HG02759 (cell line): ENCODE results near the gene HOXA11.

Experiments
- ATAC-seq: cut with Tn5 transposase; IDR thresholded peaks from one replicate; pipeline ENCODE4 v1.9.1; 2021; ENCODE audit warnings: mild to moderate bottlenecking, moderate library complexity; ENCODE audit not compliant: unreplicated experiment

Gene HOXA11

DNA sequence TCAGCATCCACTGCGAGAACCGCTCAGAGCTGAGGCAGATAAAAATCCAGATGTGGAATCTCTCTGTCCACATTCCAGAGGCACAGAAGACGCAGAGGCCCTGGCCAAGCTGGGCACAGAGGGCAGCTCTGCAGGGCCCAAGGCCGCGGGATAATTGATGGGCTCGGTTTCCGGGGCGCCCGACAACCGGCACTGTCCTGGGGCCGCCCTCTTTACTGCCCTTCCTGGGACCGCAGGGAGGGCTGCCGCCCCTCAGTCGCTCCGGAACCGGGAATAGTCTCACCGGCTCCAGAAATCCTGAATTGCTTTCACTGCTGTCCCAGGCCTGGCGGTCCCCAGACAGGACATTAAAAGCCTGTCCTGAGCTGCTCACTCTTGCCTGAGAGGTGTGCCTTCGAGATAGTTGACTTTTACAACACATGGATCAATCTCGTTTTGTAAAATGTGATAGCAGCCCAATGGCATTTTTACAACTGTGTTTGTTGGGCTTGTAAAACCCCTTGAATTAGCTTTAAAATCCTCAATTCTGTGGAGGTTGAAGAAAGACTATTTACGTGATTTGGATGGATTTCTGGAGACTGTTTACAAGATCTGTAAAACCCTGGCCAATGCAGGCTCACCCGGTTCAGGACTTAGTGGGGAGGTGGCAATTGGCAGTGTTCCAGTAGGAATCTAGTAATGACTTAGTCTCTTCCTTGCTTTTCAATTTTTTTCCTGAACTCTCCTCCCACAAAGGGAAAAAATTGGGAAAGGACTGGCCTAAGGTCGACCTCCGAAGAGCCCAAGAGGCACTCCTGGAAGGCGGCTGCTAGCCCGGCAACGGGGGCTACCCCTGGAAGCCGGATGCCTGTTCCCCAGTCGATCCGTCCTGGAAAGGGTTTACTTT lies 36.0 kb downstream of the HOXA11 start:
- no peak for ATAC-seq

DNA sequence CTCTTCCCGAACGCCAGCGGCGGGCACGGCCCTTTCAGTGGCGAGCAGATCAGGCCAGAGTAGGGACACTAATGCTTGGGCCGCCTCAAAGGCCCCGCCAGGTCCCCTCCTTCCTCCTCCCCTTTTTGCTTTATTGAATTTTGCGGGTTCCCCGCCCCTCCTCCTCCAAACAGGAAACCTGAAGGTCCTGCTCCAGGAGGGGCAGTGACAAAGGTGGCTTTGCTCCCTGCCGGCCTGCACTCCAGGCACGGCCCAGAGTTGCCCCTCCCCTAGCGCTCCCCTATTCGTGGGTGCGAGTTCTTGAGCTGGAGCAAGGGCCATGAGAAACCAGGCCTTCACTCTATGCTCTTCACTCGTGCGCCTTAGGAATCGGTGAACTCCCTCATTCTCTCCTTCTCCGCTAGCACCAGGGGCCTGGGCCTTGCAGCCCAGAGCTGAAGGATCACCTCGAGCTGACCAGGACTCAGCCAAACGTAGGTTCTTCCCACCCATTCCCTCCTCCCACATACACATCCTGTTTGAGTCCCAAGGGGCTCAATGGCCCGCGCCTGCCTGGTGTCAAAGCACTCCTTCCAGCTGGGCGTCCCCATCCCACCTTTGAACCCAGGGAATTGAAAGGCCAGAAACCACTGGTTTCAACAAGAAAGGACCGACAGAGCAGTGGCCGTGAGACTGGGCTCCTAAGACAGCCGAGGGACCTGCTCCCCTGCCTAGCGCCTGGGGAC lies 36.8 kb downstream of the HOXA11 start:
- ATAC-seq, result no peak

DNA sequence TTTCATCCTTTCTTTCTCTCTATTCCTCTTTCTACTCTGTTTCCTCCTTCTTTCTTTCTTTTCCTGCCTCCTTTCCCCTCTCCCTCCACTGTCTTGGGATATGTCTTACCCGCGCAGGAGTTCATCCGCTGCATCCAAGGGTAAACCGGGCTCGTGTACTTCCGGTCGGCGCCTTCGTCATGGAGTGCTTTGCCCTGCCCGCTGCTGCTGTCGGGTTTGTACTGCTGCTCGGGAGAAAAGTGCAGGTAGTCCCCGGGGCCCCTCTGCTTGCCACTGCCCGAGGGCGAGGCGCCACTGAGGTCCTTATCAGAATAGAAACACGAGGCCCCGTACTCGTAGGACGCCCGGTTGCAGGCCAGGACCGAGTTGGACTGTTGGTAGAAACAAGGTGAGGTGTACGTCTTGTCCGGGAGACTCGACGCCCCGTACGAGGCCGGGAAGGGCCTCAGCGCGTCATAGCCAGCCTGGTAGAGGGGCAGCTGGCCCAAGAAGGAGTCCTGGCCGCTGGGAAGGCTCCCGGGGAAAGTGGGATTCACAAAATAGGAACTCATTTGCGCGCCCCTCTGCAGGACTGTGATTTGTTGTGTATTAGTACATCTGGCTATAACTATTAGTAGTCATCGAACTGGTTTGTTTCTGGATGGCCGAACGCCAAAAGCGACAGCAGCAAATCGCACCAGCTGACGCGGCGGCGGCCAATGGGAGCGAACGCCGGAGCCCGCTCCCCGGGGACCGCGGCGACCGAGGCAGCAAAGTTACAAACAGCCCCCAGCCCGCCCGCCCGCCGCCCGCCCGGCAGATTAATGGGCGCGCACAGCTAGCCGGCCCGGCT lies 37.6 kb downstream of the HOXA11 start, which contains the start of gene HOXA6:
Gene HOXA6, minus strand, starts transcription at position 576 of the 832 bp plus-strand sequence. Its CDS starts 25 bp downstream, at position 551.
- ATAC-seq, result no peak

DNA sequence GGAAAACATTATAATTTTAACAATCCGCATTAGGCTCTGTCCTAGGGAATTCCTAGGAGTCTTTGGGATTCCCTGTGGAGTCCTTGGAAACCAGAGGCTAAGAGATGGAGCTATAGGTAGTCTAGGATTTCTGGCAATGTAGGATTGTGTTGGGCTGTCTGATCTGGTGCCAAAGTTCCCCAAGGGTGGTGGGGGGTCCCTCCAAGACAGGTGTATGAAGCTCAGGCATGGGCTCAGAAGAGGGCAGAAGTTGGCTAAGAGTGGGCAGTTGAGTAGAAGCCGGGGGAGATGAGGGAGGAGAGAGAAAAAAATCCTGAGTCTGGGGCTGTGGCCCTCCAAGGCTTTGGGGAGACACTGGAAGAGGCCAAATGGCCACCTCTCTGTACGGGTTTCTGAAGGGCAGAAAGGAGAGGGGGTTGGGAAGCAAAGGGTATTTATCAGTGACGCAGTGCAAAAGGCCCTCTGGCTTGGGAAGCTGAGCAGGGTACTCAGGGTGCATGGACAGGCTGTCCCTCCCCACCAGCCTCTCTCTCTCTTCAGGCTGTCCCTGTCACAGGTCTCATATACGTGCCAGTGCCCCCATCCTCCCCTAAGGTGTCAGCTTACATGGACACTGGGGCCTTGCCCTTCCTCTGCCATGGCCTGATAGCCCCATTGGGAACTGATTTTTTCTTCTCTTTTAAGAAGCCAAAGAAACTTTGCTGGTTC lies 38.4 kb downstream of the HOXA11 start:
- ATAC-seq, result no peak

DNA sequence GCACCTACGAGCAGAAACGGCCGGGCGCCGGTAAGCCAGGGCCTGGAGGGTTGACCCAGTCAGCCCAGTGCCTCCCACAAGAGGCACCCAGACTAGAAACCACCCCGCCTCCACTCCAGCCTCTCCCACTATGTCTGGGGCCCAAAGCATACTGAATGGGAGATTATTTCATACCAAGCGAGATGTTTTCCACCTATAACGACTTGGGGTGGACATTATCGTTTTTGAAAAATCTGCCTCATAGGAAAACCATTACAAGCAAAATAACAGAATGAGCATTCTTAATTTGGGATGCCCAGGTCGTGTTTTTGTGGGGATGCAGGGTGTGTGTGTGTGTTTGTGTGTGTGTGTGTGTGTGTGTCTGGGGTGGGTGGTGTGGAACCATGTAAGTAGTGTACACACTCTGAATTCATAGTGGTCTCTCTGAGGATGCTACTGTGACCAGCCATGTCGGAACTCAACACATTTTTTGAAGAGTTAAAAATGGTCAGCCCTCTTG lies 39.1 kb downstream of the HOXA11 start:
- no peak for ATAC-seq

DNA sequence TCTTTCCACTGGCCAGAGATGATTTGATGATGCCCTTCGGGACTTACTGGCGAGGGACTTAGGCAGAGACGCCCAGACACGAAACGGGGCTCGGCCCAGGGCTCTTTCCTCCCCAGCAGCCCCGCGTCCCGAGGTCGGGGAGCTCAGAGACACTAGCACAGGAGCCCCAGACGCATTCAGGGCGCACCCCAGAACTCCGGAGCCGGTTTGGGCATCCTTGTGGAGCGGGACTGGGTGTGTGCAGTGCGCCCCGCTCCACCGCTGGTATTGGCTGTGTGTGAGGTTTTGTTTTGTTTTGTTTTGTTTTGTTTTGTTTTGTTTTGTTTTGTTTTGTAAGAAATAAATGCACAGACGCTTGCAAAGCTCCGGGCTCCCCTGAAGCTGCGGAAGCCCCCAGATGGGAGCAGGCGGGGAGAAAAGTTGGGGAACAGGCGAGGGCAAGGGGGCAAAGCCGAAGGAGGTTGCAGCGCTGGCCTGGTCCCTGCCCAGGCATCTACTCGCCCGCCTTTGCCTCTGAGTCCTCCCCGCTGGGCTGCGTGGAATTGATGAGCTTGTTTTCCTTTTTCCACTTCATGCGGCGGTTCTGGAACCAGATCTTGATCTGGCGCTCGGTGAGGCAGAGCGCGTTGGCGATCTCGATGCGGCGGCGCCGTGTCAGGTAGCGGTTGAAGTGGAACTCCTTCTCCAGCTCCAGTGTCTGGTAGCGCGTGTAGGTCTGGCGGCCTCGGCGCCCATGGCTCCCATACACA lies 39.7 kb downstream of the HOXA11 start:
- no peak for ATAC-seq

DNA sequence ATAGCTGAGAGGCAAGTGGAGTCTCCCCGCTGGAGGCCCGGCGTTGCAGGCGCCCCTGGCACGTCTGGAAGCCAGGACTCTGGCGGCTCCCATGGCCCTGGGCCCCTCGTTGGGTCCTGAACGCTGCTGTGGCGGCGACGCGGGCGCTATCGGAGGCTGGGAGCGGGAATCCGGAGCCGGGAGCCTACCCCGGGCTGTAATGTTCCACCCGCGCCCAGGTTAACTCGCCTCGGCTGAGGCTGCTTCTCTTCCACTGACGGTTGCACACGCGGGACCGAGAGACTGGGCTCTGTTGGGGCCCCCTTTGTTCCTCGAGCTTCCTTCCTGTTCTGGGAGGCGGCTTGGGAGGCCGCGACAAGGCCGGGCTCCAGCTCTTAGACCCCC lies 40.3 kb downstream of the HOXA11 start:
- no peak for ATAC-seq

DNA sequence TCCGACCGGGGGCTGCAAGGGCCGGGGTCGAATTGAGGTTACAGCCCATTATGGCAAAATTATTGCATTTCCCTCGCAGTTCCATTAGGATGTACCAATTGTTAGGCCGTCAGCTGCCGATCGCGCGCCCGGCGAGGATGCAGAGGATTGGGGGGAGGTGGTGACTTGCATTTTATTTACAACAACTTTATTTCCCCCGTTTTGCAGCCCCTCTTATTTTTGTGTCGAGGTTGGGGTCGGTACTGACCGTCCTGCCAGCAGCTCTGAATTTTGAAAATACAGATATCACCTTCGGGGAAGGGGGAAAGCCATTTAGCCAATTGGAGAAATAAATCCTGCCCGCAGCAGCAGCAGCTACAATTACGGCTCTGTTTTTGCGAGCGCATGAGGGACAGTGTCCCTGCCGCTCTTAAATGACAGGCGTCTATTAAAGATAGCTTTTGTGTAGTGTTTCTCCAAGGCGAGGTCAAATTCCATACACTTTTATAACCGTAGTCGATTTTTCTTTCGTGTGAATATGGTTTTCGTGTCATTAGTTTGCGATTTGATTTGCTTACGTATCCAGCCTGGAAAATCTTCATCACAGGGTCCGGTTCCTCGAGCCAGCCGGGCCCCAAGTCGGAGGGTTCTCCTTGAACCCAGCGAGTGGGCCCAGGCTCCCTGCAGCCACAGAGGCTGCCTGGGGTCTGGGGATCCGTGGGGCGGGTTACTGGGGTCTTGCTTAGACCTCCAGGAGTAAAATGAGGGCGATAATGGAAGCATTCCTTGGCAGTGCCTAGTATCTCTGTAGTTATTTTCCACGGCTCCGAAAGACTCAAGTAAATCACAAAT lies 40.9 kb downstream of the HOXA11 start:
- no peak for ATAC-seq

DNA sequence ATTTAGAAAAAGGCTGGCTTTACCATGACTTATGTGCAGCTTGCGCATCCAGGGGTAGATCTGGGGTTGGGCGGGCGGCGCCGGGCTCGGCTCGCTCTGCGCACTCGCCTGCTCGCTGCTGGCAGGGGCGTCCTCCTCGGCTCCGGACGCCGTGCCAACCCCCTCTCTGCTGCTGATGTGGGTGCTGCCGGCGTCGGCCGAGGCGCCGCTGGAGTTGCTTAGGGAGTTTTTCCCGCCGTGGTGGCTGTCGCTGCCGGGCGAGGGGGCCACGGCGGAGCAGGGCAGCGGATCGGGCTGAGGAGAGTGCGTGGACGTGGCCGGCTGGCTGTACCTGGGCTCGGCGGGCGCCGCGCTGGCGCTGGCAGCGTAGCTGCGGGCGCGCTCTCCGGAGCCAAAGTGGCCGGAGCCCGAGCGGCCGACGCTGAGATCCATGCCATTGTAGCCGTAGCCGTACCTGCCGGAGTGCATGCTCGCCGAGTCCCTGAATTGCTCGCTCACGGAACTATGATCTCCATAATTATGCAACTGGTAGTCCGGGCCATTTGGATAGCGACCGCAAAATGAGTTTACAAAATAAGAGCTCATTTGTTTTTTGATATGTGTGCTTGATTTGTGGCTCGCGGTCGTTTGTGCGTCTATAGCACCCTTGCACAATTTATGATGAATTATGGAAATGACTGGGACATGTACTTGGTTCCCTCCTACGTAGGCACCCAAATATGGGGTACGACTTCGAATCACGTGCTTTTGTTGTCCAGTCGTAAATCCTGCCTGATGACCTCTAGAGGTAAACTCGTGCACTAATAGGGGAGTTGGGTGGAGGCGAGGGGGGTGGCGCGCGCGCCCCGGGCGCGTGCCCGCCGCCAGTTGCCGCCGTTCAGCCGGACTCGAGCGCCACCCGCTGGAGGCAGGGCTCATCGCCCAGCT lies 41.7 kb downstream of the HOXA11 start, which contains the start of gene HOXA5:
Gene HOXA5, minus strand, starts transcription at position 659 of the 927 bp plus-strand sequence. Its CDS starts 74 bp downstream, at position 585.
- no peak for ATAC-seq

DNA sequence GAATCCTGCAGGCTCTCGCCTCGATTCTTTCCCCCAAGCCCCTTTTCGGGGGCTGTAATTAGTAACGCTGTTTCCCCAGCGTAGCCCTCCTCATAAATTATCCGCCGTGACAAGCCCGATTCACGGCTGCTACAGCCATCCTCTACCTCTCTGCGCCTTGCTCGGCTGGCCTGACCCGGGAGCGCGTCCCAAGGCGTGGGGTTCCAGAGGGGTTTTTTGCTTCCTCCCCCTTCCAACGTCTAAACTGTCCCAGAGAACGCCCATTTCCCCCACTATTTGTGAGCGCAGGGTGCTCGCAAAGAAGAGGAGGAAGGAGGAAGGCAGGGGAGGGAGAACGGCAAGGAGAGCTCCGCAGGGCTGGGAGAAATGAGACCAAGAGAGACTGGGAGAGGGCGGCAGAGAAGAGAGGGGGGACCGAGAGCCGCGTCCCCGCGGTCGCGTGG lies 42.4 kb downstream of the HOXA11 start:
- no peak for ATAC-seq

DNA sequence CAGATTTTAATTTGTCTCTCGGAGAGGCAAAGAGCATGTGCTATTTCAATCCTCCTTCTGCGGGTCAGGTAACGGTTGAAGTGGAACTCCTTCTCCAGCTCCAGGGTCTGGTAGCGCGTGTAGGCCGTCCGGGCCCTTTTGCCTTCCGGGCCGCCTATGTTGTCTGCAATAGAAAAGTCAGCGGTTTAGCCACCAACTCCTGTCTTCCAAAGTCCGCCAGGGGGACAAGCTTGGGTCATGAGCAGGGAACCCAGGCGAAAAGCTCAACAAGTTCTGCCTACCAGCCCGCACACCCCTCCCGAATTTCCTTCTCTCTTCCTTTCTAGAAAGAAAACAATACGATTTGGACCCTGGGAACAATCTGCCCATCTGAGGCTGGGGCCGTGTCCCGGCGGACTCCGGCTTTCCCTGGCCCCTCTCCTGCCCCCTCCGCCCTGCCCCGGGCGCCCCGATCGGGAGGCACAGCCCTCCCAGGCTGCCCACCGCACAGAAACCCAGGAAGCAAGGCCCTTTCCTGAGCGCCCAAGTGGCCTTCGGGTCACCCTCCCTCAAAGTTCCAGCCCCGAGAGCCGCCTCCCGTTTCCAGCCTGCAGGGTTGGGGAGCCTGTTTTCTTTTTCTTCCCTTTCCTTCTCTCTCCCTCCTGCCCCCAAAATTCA lies 43.0 kb downstream of the HOXA11 start:
- ATAC-seq, result no peak

DNA sequence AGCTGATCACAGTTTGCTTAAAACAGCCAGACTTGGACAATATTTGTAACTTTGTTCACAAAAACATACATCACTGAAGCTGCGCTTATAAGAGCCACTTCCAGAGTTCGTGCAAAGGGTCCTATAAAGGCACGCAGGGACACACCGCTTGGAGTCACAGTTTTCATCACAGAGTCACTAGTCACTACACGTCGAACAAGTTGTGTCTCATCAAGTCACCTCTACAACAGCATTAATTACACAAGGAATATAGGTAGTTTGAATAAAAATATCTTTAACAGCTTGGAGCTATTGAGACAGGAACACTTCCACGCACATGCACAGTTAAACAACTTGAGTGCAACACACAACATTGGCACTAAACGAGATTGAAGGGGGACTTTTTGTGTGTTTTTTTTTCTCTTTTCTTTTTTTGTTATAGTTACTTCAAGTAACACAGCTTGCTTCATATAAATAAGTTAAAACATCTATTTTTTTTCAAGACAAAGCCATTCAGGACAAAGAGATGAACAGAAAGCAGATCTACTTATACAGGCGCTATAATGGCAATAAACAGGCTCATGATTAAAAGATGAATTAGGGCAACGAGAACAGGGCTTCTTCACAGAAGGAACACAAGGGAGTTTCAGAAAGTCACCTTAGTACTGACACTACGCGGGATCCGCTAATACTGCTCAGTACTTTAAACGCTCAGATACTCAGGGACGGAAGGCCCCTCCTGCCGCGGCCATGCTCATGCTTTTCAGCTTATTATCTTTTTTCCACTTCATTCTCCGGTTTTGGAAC lies 43.7 kb downstream of the HOXA11 start:
- no peak for ATAC-seq

DNA sequence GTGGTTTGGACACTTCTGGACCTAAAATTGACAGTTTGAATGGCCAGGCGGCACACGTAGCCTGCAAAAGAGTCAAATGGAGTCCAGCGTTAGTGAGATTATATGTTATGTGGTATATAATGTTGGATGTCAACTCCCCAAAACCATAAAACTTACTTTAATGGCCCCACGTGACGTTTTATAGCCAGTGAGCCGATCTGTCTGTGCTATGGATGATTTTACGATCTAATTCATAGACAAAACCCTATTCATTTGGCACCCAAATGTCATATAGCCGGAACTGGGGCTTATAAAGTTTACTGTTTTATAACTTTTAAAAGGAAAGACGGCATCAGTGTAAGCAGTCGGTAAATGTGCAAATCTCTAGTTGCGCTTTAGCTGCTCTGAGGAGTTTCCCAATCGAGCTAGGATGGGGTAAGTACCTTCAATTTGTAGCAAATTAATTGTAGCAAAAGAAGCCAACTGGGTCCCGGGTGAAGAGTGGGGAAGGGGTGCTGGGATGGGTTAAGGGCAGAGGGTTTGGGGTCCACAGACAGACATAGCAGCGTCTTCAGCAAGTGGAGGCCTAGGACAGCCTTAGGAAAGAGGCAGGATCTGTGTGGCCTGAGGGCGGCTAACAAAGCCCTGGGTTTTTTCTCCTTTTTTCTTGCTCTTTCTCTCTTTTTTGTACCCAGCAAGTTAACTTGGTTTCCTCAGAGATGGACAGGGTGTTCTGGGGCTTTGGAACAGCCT lies 44.7 kb downstream of the HOXA11 start:
- no peak for ATAC-seq

DNA sequence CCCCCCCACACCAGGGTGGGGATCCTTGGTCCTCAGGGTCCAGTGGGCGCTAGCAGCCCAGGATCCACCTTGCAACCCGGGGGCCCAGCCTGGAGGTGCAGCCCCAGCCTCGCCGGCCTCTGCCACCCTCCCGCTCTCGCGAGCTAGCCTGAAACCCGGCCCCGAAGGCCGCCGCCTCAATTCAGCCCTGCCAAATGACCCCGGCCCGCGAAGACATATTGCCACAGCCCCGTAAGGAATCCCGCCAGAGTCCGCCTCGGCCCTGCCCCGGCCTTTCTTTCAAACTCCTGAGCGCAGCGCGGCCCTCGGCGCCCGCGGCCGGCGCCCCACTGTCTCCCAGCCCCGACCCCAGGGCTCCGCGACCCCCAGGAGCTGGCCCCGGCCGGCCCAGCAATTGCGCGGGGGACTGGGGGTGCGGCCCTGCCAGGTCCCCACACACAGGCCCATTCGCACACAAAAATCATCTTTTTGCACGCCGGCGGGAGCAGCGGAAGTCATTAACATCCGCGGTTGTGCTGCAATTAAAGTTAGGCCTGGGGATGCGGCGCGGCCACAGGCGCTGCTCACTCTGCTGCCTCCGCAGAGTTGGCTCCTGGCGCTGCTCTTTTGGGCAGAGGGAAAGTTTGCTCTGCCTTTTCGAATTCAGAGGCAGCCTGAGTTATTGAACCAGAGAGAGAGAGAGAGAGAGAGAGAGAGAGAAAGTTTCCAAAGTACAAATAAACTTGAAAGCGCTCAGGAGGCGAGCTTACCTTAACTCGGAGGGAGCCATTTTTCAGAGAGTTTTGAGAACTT lies 45.5 kb downstream of the HOXA11 start:
- ATAC-seq, result no peak

DNA sequence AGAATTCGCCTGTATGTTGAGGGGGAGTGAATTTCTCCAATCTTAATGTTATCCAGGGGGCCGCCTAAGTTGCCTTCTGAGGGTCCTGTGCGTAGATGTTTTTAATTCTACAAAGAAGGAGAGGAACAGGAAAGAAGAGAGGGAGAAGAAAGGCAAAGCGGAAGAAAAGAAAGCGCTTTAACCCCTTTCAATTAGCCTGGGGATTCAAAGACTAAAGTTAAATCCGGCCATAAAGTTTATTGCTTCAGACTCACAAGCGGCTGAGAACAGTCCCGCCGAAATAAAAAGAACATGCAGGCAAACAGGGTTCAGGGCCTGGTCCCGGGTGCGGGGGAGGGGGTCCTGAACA lies 46.1 kb downstream of the HOXA11 start:
- no peak for ATAC-seq
